Breast epithelium (tissue), 3 donors: ENCODE data around the gene MACROH2A2.

Experiments
- POLR2A ChIP-seq: fragments of 450-650 bp; IDR thresholded peaks from one replicate; pipeline ENCODE4 v1.6.1; 2016; ENCODE audit warnings: antibody characterized with exemption, mild to moderate bottlenecking, moderate library complexity
- POLR2AphosphoS5 ChIP-seq, 3 donors: sonication (generic); formaldehyde crosslinking; IDR thresholded peaks; one replicate each; pipeline ENCODE4 v1.6.1; 2017; ENCODE audit warnings: antibody characterized with exemption in 3 of 3
- TF ChIP-seq, protein P1 (sequence below), 3 donors: fragments of 450-650 bp; IDR thresholded peaks; one replicate each; pipeline ENCODE4 v1.5.1; 2016 to 2017; ENCODE audit warnings: antibody characterized with exemption in 3 of 3, mild to moderate bottlenecking in 3 of 3, moderate library complexity in 3 of 3

DNA sequence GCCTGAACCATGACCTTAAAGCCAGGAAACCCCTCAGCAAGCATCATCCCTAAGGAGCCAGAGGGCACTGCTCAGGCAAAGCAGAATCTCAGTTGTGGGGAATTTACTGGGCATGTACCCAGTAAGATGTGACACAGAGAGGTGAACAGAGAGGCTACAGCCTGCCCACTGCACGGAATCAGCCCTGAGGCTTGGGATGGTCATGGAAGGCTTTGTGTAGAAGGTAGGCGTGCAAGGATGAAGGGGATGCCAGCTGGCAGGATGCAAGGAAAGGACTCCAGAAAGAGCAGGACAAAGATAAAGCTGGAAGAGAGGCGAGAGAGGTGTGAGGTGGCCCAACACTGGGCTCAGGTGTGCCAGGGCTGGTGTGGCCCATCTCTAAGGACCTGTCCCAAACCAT is 82.4 kb downstream of the MACROH2A2 start:
- TF ChIP-seq, protein P1, sequence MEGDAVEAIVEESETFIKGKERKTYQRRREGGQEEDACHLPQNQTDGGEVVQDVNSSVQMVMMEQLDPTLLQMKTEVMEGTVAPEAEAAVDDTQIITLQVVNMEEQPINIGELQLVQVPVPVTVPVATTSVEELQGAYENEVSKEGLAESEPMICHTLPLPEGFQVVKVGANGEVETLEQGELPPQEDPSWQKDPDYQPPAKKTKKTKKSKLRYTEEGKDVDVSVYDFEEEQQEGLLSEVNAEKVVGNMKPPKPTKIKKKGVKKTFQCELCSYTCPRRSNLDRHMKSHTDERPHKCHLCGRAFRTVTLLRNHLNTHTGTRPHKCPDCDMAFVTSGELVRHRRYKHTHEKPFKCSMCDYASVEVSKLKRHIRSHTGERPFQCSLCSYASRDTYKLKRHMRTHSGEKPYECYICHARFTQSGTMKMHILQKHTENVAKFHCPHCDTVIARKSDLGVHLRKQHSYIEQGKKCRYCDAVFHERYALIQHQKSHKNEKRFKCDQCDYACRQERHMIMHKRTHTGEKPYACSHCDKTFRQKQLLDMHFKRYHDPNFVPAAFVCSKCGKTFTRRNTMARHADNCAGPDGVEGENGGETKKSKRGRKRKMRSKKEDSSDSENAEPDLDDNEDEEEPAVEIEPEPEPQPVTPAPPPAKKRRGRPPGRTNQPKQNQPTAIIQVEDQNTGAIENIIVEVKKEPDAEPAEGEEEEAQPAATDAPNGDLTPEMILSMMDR (IDR thresholded peaks at IDR 0.05), result no peak
- TF ChIP-seq POLR2A (no peak), POLR2AphosphoS5 (IDR thresholded peaks at IDR 0.05) (no peak)
